SIG-M5 (cell line): ENCODE measurements around the gene ARHGAP11A.
"Not testable (repeated sequence)": the region's sequence is repeated elsewhere in the genome, so short reads cannot be mapped to it uniquely, and the experiment has no call there.

Experiments
- DNase-seq: peaks from one replicate; lab custom pipeline; 2025; lab: John Stamatoyannopoulos, UW

Gene ARHGAP11A, protein sequence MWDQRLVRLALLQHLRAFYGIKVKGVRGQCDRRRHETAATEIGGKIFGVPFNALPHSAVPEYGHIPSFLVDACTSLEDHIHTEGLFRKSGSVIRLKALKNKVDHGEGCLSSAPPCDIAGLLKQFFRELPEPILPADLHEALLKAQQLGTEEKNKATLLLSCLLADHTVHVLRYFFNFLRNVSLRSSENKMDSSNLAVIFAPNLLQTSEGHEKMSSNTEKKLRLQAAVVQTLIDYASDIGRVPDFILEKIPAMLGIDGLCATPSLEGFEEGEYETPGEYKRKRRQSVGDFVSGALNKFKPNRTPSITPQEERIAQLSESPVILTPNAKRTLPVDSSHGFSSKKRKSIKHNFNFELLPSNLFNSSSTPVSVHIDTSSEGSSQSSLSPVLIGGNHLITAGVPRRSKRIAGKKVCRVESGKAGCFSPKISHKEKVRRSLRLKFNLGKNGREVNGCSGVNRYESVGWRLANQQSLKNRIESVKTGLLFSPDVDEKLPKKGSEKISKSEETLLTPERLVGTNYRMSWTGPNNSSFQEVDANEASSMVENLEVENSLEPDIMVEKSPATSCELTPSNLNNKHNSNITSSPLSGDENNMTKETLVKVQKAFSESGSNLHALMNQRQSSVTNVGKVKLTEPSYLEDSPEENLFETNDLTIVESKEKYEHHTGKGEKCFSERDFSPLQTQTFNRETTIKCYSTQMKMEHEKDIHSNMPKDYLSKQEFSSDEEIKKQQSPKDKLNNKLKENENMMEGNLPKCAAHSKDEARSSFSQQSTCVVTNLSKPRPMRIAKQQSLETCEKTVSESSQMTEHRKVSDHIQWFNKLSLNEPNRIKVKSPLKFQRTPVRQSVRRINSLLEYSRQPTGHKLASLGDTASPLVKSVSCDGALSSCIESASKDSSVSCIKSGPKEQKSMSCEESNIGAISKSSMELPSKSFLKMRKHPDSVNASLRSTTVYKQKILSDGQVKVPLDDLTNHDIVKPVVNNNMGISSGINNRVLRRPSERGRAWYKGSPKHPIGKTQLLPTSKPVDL

GRCh38 chr15:32615051-32615870, at the start of gene ARHGAP11A:
Gene ARHGAP11A (plus strand): TSS chr15:32615504. CDS start chr15:32616212, 708 bp downstream.
- not testable (repeated sequence) for DNase-seq

DNA sequence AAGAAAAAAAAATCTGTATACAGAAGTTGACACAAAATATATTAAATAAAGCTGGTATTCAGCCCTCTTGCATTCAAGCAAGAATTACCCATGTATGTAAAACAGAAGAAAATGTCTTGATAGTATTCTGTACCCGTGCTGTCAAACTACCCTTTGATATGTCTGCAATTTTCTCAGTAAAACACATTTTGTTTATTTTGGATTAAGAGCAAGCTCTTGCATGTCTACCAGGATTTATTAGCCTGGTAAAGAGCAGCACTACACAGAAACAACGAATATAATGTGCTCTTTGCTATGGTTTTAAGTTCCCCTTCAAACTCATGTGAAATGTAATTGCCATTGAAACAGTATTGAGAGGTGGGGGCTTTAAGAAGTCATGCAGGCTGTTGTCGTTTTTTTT, 46.3 kb upstream of the ARHGAP11A start:
- DNase-seq: not testable (repeated sequence)

- DNase-seq: not testable (repeated sequence)
These were observed 36.8 kb upstream of the ARHGAP11A start for GRCh38 chr15:32578482-32578881.

DNA sequence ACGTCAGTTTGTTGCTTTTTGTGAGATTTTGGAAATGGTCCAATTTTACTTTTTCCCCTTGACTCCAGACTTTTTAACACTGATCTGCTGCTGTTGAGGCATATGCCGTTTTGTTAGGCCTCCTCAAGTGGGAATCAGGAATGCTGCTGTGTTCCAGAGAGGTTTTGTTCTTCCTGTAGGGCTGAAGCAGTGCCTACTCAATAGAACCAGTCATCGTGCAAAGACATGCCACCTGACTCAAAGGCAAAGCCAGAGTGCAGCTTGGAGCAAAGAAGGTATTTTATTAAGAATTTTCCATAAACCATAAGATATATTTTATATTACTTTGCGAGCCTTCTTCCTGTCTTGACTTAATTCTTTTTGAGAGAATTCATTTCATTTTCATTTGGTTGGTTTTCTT, 29.5 kb upstream of the ARHGAP11A start:
- not testable (repeated sequence) for DNase-seq

- not testable (repeated sequence) for DNase-seq
These were observed 22.2 kb upstream of the ARHGAP11A start, which contains the start of gene GOLGA8N for GRCh38 chr15:32593151-32593550. Gene GOLGA8N (plus strand): TSS chr15:32593456.

DNA sequence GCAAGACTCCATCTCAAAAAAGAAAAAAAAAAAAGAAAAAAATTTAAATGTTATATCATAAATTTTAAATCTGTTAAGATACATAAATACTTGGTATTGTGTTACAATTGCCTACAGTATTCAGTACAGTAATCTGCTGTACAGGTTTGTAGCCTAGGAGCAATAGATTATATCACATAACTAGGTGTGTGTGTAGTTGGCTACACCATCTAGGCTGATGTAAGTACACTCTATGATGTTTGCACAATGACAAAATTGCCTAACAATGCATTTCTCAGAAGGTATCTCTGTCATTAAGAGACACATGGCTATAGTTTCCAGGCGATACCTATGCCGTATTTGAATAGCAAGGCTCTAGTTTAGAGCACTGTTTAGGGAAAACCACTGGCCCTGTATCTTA, 5.8 kb upstream of the ARHGAP11A start:
- not testable (repeated sequence) for DNase-seq

DNA sequence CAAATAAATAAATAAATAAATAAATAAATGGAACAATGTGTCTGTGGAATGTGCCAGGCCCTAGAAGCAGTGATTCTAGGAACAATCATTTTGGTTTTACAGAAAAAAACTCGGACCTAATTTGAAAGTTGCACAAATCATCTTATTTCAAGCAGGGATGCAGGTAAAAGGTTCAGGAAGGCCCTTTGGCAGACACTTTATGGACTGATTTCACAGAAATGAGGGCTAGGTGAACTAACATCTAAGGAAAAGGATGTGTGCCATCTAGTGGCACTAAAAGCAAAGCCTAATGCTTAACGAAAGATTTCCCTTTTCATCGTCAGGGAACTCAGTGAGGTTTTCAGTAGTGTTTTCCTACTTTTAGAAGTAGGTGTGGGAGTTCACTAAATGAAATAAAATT, 4.6 kb upstream of the ARHGAP11A start:
- not testable (repeated sequence) for DNase-seq

GRCh38 chr15:32614712-32615050, 623 bp upstream of the ARHGAP11A start:
- not testable (repeated sequence) for DNase-seq

DNA sequence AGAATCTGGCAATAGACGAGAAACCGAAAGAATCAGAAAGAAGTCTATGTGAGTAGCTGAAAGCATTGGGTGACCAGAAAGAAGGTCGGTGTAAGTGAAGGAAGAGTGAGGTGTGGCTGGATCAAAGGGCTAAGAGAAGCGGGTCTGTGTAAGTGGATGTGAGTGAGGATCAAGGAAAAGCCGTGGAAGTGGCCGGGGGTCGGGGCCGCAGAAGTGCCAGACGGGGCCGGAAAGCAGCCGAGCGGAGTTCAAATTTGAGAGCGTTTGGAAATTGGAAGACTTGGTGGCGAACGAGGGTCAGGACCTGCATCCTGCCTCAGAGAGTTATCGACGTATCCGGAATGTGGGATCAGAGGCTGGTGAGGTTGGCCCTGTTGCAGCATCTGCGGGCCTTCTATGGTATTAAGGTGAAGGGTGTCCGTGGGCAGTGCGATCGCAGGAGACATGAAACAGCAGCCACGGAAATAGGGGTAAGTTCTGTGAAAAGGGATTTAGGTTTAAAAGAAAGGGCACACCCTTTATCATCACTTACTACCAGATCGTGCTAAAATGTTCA, 645 bp downstream of the ARHGAP11A start:
- DNase-seq: not testable (repeated sequence)

DNA sequence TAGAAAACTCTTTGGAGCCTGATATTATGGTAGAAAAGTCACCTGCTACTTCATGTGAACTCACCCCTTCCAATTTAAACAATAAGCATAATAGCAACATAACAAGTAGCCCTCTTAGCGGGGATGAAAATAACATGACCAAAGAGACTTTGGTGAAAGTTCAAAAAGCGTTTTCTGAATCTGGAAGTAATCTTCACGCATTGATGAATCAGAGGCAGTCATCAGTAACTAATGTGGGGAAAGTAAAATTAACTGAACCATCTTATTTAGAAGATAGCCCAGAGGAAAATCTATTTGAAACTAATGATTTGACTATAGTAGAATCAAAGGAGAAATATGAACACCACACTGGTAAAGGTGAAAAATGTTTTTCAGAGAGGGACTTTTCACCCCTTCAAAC, 21.1 kb downstream of the ARHGAP11A start:
- DNase-seq: no peak

DNA sequence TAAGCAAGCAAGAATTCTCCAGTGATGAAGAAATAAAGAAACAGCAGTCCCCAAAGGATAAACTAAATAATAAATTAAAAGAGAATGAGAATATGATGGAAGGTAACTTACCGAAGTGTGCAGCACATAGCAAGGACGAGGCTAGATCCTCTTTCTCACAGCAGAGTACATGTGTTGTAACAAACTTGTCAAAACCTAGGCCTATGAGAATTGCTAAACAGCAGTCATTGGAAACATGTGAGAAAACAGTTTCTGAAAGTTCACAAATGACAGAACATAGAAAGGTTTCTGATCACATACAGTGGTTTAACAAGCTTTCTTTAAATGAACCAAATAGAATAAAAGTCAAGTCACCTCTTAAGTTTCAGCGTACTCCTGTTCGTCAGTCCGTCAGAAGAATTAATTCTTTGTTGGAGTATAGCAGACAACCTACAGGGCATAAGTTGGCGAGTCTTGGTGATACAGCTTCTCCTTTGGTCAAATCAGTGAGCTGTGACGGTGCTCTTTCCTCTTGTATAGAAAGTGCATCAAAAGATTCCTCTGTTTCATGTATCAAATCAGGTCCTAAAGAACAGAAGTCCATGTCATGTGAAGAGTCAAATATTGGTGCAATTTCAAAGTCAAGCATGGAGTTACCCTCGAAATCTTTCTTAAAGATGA, 21.7 kb downstream of the ARHGAP11A start:
- DNase-seq: no peak

- no peak for DNase-seq
These were observed 22.4 kb downstream of the ARHGAP11A start for GRCh38 chr15:32637704-32638103.

GRCh38 chr15:32641517-32642059, 26.3 kb downstream of the ARHGAP11A start, which contains the start of gene SCG5:
Gene SCG5 (plus strand): TSS chr15:32641710. CDS start chr15:32643593, 1,883 bp downstream.
- no peak for DNase-seq

DNA sequence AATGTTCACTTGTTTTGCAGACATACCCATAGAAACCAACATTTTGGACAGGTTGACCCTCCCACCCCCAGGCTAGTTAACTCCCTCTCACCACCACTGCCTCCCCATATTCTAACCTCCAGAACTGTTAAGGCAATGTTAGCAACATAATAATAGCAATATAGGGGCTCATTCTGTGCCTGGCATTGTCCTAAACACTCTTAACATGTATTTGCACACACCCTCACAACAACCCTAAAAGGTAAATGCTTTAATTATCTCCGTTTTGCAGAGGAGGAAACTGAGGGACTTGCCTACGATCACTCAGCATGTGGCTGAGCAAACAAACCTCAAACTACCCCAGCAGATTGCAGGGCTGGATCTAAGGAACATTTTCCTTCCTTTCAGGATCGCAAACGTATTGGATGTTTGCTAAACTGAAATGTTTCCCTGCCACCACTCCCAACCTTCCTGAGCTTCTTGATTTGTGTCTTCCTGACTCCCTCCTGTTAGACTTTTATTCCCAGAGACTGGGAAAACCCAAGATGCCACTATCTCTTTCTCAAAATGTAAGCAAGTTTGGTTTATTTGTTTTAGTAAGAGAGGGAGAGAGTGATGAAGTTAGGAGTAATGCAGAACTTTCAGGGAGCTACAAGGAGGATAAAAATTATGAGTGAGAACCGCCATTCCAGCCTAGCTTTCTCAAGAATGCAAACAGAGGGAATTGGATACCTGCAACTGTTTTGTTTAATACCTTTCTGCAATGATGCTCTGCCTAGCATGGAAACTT, 27.5 kb downstream of the ARHGAP11A start:
- no peak for DNase-seq

DNA sequence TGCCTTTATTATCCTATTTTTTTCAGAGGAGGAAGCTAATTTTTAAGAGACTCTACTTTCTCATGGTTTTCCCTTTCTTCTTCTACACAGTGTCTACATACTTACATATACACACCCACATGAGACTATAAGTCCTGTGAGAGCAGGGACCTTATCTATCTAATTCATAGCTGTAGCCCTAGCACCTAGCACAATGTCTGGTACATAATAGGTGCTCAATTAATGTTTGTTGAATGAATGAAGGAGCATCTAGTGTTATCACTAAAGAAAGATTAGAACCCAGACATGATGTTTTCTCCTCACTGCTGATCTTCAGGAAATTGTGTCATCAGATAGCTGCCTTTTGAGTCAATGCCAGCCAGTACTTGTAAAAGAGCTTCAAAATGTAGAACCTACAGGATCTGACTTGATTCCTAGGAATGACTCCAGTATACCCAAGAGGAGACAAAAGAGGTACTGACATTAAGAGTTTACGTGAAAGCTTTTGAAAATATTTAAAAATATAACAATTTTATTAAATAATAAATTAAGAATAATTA, 28.7 kb downstream of the ARHGAP11A start:
- DNase-seq: no peak

DNA sequence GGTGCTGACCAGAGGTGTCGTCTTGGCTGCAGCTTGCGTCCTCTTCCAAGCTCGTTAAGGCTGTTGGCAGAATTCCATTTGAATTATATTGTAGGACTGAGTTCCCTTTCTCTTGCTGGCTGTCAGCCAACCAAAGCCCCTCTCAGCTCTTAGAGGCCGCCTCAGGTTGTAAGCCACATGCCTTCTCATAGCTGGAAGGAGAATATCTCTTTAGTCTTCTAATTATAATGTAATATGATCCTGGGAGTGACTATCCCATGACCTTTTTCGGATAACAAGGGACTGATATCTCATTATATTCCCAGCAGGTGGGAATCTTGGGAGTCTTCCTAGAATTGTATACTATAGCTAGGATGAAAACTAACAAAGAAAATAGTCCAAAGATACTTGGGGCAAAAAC, 31.0 kb downstream of the ARHGAP11A start:
- no peak for DNase-seq

DNA sequence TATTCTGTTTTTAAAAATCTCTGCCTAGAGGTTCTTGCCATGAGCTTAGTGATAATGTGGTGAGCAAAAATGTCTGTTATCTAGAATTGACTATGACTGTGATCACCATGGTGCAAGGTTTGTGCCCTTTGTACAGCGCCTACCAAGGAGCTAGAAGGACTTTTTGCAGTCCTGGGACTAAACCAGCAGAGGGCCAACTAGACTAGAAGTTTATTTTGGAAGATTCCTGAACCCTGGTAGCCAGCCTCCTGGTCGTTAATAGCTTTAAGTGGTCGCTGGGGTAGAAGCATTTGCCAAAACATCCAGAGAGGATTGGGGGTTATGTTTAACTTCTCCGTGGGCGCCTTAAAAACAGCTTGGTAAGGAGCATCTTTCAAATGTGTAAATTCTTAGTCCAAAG, 34.0 kb downstream of the ARHGAP11A start:
- DNase-seq: no peak

DNA sequence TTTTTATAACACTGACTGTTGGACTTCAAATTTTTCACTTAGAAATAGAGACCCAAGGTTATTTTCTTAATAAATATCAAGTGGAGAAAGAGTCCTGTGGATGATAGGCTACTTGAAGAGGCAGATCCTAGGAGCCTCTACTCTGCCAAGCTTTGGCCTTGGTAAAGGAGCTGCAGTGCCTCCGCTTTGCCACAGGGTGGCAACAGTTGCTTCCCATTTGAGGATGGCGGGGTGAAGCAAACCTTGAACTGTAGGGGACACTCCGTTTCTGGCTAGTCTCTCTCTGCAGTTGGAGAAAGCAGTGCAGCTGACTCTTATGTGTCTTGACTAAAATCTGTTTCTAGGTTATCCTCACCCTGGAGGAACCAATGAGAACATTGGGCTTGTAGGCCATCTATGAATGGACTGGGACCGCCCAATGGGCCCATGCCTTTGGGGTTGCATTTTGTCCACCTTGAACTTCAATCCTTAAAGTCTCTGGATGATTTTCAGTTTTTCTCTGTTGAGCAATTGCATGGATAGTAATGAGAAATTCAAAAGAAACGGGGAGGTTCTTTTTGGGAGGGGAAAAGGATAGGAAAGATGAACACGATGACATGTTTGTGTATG, 36.0 kb downstream of the ARHGAP11A start:
- DNase-seq: no peak

- no peak for DNase-seq
These were observed 36.9 kb downstream of the ARHGAP11A start for GRCh38 chr15:32652178-32652577.
